GM12878 (cell line): ENCODE data around the gene PATL2. TPM values are rescaled to one million over a fixed set of nuclear protein-coding genes. Genes with fewer than 3 reads are reported as not detected.

ENCODE experiments used
- ATAC-seq: fragments of 200-7000 bp; cut with Tn5 transposase; 3 replicates; pipeline ENCODE4 v1.9.1; 2020; ENCODE audit warnings: mild to moderate bottlenecking, moderate library complexity
- BruUV-seq: library from RNA; stranded (reverse); fragments of 400-500 nt; replicated peaks from 2 replicates; lab custom pipeline; 2021; lab: Mats Ljungman, UMichigan
- CTCF ChIA-PET: fragments of 300-600 bp; sonication (Branson Sonifier 250); formaldehyde crosslinking; extraction: SDS; loops from one replicate; lab custom pipeline; 2021; ENCODE audit warnings: inconsistent platforms; lab: Yijun Ruan, JAX
- POLR2A ChIA-PET: fragments of 350-600 bp; formaldehyde crosslinking; extraction: SDS; loops from one replicate; lab custom pipeline; 2021; ENCODE audit warnings: inconsistent platforms; lab: Charles Lee
- RAD21 ChIA-PET: fragments of 300-600 bp; sonication (Branson Sonifier 250); formaldehyde crosslinking; loops from one replicate; lab custom pipeline; 2023; ENCODE audit warnings: antibody characterized with exemption; ENCODE audit not compliant: unreplicated experiment; lab: Charles Lee
- SMC1A ChIA-PET: fragments of 300-600 bp; sonication (Branson Sonifier 250); formaldehyde crosslinking; loops from one replicate; lab custom pipeline; 2023; ENCODE audit not compliant: unreplicated experiment, uncharacterized antibody; lab: Charles Lee
- DNase-seq: peaks from one replicate; pipeline ENCODE4 v3.0.0-alpha.2; 2011; ENCODE audit warnings: low read depth, low spot score
- FAIRE-seq: peaks from 3 replicates; lab custom pipeline; 2011; peaks lifted over from hg19 to GRCh38; lab: Jason Lieb, UNC
- H2AFZ ChIP-seq: 2 replicates; pipeline ENCODE4 v1.6.0; 2011; ENCODE audit warnings: low read depth, low read length, control low read depth; ENCODE audit not compliant: control insufficient read depth
- H3K27ac ChIP-seq: 2 replicates; pipeline ENCODE4 v1.5.1; 2011; ENCODE audit warnings: control low read depth; ENCODE audit not compliant: control insufficient read depth, insufficient read depth
- H3K27me3 ChIP-seq, 2 experiments: replicated peaks in 1 of 2; 2 replicates each; pipeline versions ENCODE4 v1.6.0 to v1.6.1; 2011; ENCODE audit warnings: low read length in 1 of 2; ENCODE audit not compliant: control insufficient read depth in 2 of 2, insufficient read depth in 2 of 2
- H3K36me3 ChIP-seq, 2 experiments: 2 replicates each; pipeline ENCODE4 v1.5.1; 2011; ENCODE audit warnings: low read length in 1 of 2; ENCODE audit not compliant: control insufficient read depth in 2 of 2, insufficient read depth in 2 of 2
- H3K4me1 ChIP-seq: 2 replicates; pipeline ENCODE4 v1.6.1; 2011; ENCODE audit warnings: mild to moderate bottlenecking, low read length, moderate library complexity, mixed read lengths; ENCODE audit not compliant: control insufficient read depth, insufficient read depth
- H3K4me2 ChIP-seq: 2 replicates; pipeline ENCODE4 v1.6.0; 2011; ENCODE audit warnings: control low read depth; ENCODE audit not compliant: control insufficient read depth, insufficient read depth
- H3K4me3 ChIP-seq: fragments of 200-600 bp; sonication (generic); 2 replicates; pipeline ENCODE4 v1.5.1; 2016
- H3K79me2 ChIP-seq: 2 replicates; pipeline ENCODE4 v1.6.0; 2011; ENCODE audit warnings: low read length; ENCODE audit not compliant: control insufficient read depth, insufficient read depth
- H3K9ac ChIP-seq: 2 replicates; pipeline ENCODE4 v1.8.0; 2011; ENCODE audit warnings: low read length, control low read depth, mixed read lengths; ENCODE audit not compliant: control insufficient read depth, insufficient read depth
- H3K9me3 ChIP-seq: replicated peaks from 3 replicates; pipeline ENCODE4 v1.5.1; 2011; ENCODE audit warnings: mild to moderate bottlenecking, low read length; ENCODE audit not compliant: control insufficient read depth, insufficient read depth
- H4K20me1 ChIP-seq: 2 replicates; pipeline ENCODE4 v1.6.0; 2011; ENCODE audit not compliant: control insufficient read depth, insufficient read depth
- ATF2 ChIP-seq: IDR thresholded peaks from 2 replicates; pipeline ENCODE4 v1.6.1; 2012; ENCODE audit warnings: low read length, inconsistent platforms
- EP300 ChIP-seq, 2 experiments: fragments of 150-350 bp in 1 of 2; IDR thresholded peaks; 2 replicates each; pipeline ENCODE4 v1.6.1; 2011 to 2012; ENCODE audit warnings: low read depth in 2 of 2, low read length in 2 of 2, borderline replicate concordance in 1 of 2, improper control_type of control experiment in 1 of 2, inconsistent platforms in 1 of 2; ENCODE audit not compliant: control insufficient read depth in 1 of 2
- EZH2 ChIP-seq: IDR thresholded peaks from 2 replicates; pipeline ENCODE4 v1.6.1; 2012; ENCODE audit warnings: low read depth, mild to moderate bottlenecking, control low read depth, inconsistent platforms, low read length, borderline replicate concordance; ENCODE audit not compliant: control insufficient read depth
- NR2C1 ChIP-seq: fragments of 450-650 bp; IDR thresholded peaks from 2 replicates; pipeline ENCODE4 v1.6.1; 2017; ENCODE audit warnings: antibody characterized with exemption, mild to moderate bottlenecking, moderate library complexity
- NRF1 ChIP-seq: conservative IDR thresholded peaks from 2 replicates; pipeline ENCODE4 v1.6.1; 2011; ENCODE audit warnings: mild to moderate bottlenecking, low read depth, low read length, improper control_type of control experiment
- PBX3 ChIP-seq: IDR thresholded peaks from 2 replicates; pipeline ENCODE4 v1.6.1; 2011; ENCODE audit warnings: mild to moderate bottlenecking, low read depth, low read length, moderate library complexity; ENCODE audit not compliant: insufficient replicate concordance
- SPI1 ChIP-seq: IDR thresholded peaks from 2 replicates; pipeline ENCODE4 v1.6.1; 2011; ENCODE audit warnings: low read depth, mild to moderate bottlenecking, low read length, moderate library complexity, borderline replicate concordance; ENCODE audit not compliant: insufficient read depth
- TBL1XR1 ChIP-seq: IDR thresholded peaks from 2 replicates; pipeline ENCODE4 v1.6.1; 2012; ENCODE audit warnings: low read depth, low read length, improper control_type of control experiment
- ZNF24 ChIP-seq: fragments of 450-650 bp; IDR thresholded peaks from 2 replicates; pipeline ENCODE4 v1.6.1; 2017; ENCODE audit warnings: antibody characterized with exemption, mild to moderate bottlenecking
- WGBS: methylation state at CpG from one replicate; pipeline ENCODE4 v1.1.6; 2016; ENCODE audit warnings: low lambda C conversion rate; ENCODE audit not compliant: insufficient replicate concordance, insufficient coverage; ENCODE audit errors: missing lambda C conversion rate; 5-methylcytosine and 5-hydroxymethylcytosine counted together
- in situ Hi-C: fragments of 300-500 bp; cut with MboI; formaldehyde crosslinking; loops from 9 replicates; pipeline ENCODE4 v1.14.3; 2018; ENCODE audit warnings: mixed read lengths
- intact Hi-C: fragments of 100-400 bp; cut with micrococcal nuclease; formaldehyde crosslinking; loops from one replicate; pipeline ENCODE4 v1.14.2; 2022; ENCODE audit not compliant: unreplicated experiment
- polyA plus RNA-seq, 11 experiments: library from polyadenylated mRNA; depleted of rRNA in 4 of 11; unstranded in 6 of 11; stranded (reverse) in 5 of 11; fragments of >200 nt; fragmentation: Nextera tagmentation in 4 of 11; fragmentation: Illumina TruSeq in 1 of 11; extraction: Ambion mirVana in 4 of 11; extraction: Trizol in 1 of 11; gene quantifications; 1 replicate in 1 of 11; 2 replicates in 10 of 11; pipeline versions ENCODE4 v1.2.1 to v1.2.3, GENCODE V29; 2011 to 2016; ENCODE audit warnings: inconsistent platforms in 2 of 11, missing spikeins in 2 of 11, low read depth in 1 of 11
- total RNA-seq, 4 experiments: library from RNA; depleted of rRNA in 3 of 4; stranded (reverse); fragments of >200 nt in 3 of 4; fragmentation: Illumina TruSeq in 1 of 4; extraction: Trizol in 1 of 4; gene quantifications; 2 replicates each; pipeline versions ENCODE4 v1.2.1 to v1.2.3, GENCODE V29; 2013 to 2021

The PATL2 gene
- total and polyA plus RNA-seq, 10 of the 15 experiments (the other 5 are each of a cell fraction or from before 2014, with no cell fraction given) = 4.2 to 16.2 (median 12.1) TPM

GRCh38 chr15:44675911-44676310 lies 35.2 kb downstream of the PATL2 start:
- Histone ChIP-seq H3K4me1 (peaks cover 61% of the 10 kb centered on the region), H2AFZ (no peak overlapping the region), H3K9me3 (no peaks in the 10 kb centered on the region; the same call in 2 of the 3 replicates), H3K9ac (no peak overlapping the region), H3K4me2 (peak overlapping the region; percentile 61), H3K27ac (peak overlapping the region; percentile 24), H3K79me2 (no peaks in the 10 kb centered on the region), H3K4me3 (no peak overlapping the region), H3K36me3 (no peaks in the 10 kb centered on the region), H3K27me3 (no peaks in the 10 kb centered on the region), H4K20me1 (no peaks in the 10 kb centered on the region)
- no peak for FAIRE-seq
- SMC1A ChIA-PET = interaction anchor here (2.8 kb wide), 1 partner anchor 8 kb away, joined by 21 read pairs; no protein-coding TSS in a partner anchor
- BruUV-seq = no TSS peak
- CTCF ChIA-PET = no interaction called here
- WGBS = 72% methylated on average over 5 of the region's 5 CpGs
- in situ Hi-C loops = no loop called here
- intact Hi-C loops = no loop called here
- TF ChIP-seq ZNF24 (no peak), SPI1 (peak; percentile 9; the same call in 1 of the 2 replicates)
- RAD21 ChIA-PET = no interaction called here
- DNase-seq = no peak
- ATAC-seq = no peak
- POLR2A ChIA-PET = interaction anchor here (0.6 kb wide), 1 partner anchor 387 kb away, joined by 4 read pairs; the partner anchor contains the start of gene GOLM2

- no TSS peak for BruUV-seq
- ChIA-PET POLR2A (interaction anchor here (0.8 kb wide), 1 partner anchor 10 kb away, joined by 4 read pairs; no protein-coding TSS in a partner anchor), RAD21 (interaction anchor here (1.7 to 18.1 kb wide), 2 partner anchors 9 to 59 kb away, joined by 4 to 680 read pairs; partner anchors contain the start of gene TRIM69), CTCF (interaction anchor here (1.1 to 1.3 kb wide), 3 partner anchors 9 to 89 kb away, joined by 4 to 6 read pairs (median 4); partner anchors contain the start of gene PATL2), SMC1A (interaction anchor here (1.8 kb wide), 1 partner anchor 10 kb away, joined by 5 read pairs; the partner anchor contains the start of gene SPG11)
- H3K9ac ChIP-seq = no peak overlapping the region
- H3K36me3 ChIP-seq = peaks cover 0 to 2% of the 10 kb centered on the region in 2 experiments; a peak in 1 of 4 replicates
- H3K4me3 ChIP-seq = no peak overlapping the region
- H3K27me3 ChIP-seq = no peaks in the 10 kb centered on the region
- no peak overlapping the region for H3K4me2 ChIP-seq
- ATAC-seq (no peak), FAIRE-seq (no peak), DNase-seq (no peak)
- peaks cover 69% of the 10 kb centered on the region for H3K4me1 ChIP-seq
- H3K79me2 ChIP-seq = no peaks in the 10 kb centered on the region
- no peak overlapping the region for H2AFZ ChIP-seq
- 97% methylated on average over 2 of the region's 2 CpGs for WGBS
- no peaks in the 10 kb centered on the region for H4K20me1 ChIP-seq
- in situ Hi-C loops = no loop called here
- intact Hi-C loops = no loop called here
- no peak overlapping the region for H3K27ac ChIP-seq
- H3K9me3 ChIP-seq = no peaks in the 10 kb centered on the region; the same call in 2 of the 3 replicates
- TF ChIP-seq ATF2 (no peak), PBX3 (no peak), EP300 (IDR thresholded peaks at IDR 0.05; ENCODE audit: borderline replicate concordance in 1 of 2, control insufficient read depth in 1 of 2, low read depth in 2 of 2, low read length in 2 of 2) (no peak), TBL1XR1 (no peak), EZH2 (no peak), SPI1 (no peak), NR2C1 (no peak), NRF1 (no peak)
Observed at GRCh38 chr15:44673639-44674038, 37.5 kb downstream of the PATL2 start.
